Activated T-cell treated with anti-CD3 and anti-CD28 coated beads, Interleukin-2, amount 50 U/mL, for 72 hours (primary cell): ENCODE data around the gene ANKZF1. TPM values are rescaled to one million over a fixed set of nuclear protein-coding genes. Genes with fewer than 3 reads are reported as not detected.

ENCODE experiments used
- ATAC-seq, 2 donors: fragments of 150-1000 bp; cut with Tn5 transposase; replicated peaks in 1 of 2; 2 replicates each; pipeline ENCODE4 v1.10.0; 2021; ENCODE audit warnings: moderate library complexity in 2 of 2, mild to moderate bottlenecking in 1 of 2
- DNase-seq, 2 donors: peaks; one replicate each; pipeline ENCODE4 v3.0.0; 2021 to 2022; ENCODE audit warnings: mixed read lengths in 1 of 2
- H3K27ac Mint-ChIP-seq: one replicate; pipeline ENCODE4 v1.8.0; 2022; ENCODE audit warnings: mild to moderate bottlenecking, moderate library complexity, mixed read lengths
- H3K27me3 Mint-ChIP-seq: one replicate; pipeline ENCODE4 v1.8.0; 2022; ENCODE audit warnings: low read depth, mixed read lengths
- H3K36me3 Mint-ChIP-seq, 2 donors: one replicate each; pipeline ENCODE4 v1.8.0; 2022; ENCODE audit warnings: mixed read lengths in 2 of 2, mild to moderate bottlenecking in 1 of 2; ENCODE audit not compliant: insufficient read depth in 2 of 2
- H3K4me1 Mint-ChIP-seq: one replicate; pipeline ENCODE4 v1.8.0; 2022; ENCODE audit warnings: low read depth, mixed read lengths
- H3K4me3 Mint-ChIP-seq, 2 donors: one replicate each; pipeline ENCODE4 v1.8.0; 2022; ENCODE audit warnings: mild to moderate bottlenecking in 2 of 2, mixed read lengths in 2 of 2, moderate library complexity in 2 of 2
- H3K9me3 Mint-ChIP-seq, 2 donors: one replicate each; pipeline ENCODE4 v1.8.0; 2022; ENCODE audit warnings: mixed read lengths in 2 of 2
- total RNA-seq, 2 donors: library from RNA; stranded (reverse); gene quantifications; one replicate each; pipeline ENCODE4 v1.2.3, GENCODE V29; 2022

Gene ANKZF1
- total RNA-seq, 2 donors from 2014 or later = 101 to 117 TPM

DNA sequence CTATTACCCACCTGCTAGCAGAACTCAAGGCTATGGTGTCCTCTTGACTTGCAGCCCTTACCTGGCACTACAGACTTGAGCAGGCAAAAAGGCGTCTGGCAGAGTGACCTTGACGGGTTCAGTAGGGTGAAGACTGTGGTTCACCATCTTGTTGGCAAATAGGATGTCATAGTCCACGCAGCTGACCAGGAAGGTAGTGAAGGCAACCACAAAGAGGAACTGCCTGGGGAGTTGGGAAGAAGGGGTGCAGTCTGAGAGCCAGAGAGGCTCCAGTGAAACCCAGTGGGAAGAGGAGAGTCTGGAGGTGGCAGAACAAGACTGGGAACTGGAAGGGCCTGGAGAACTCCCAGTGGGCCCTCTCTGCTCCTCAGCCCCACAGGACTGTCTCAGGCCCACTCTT is 4.3 kb upstream of the ANKZF1 start:
- Mint-ChIP-seq H3K4me3 (no peak overlapping the region), H3K27me3 (no peaks in the 10 kb centered on the region), H3K36me3 (peaks cover 13 to 23% of the 10 kb centered on the region in 2 donors), H3K27ac (no peak overlapping the region), H3K9me3 (no peaks in the 10 kb centered on the region), H3K4me1 (peaks cover 23% of the 10 kb centered on the region)
- DNase-seq = no peak
- no peak for ATAC-seq

DNA sequence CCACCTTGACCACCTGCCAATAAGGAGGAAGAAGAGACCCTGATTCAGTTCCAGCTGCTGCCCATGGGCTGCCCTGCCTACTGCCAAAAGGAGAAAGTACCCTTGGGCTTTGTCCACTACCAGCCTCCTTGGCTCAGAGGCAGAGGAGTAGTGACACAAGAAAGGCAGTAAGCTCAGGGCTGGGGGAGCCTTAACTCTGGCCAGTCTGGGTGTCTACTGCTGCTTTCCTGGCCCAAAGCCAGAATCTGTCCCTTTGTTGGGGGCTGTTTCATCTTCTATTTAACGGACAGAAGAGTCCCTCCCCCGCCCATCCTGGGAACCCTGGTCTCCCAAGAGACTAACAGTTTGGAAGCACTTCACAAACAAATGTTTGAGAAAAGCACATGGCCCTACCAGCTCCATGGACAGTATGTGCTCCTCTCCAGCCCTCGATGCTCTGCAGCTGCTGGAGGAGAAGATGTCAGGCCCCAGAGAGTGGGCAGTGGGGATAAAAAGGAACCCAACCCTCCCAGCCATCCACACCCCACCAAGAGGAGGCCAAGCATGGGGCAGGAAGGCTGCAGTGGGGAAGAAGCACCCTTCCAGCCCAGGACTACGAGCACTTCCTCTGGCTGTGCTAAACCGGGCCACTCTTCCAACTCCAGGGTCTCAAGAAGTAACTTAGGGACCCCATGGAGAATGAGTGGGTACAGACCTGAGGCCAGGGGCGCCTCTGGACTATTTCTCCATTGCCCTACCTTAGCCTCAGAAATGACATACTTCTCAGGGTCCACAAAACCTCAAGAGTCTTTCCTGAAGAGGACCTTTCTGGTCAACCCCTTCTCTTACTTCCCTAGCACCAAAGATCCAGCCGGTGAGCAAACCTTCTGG is 1.3 kb upstream of the ANKZF1 start:
- Mint-ChIP-seq H3K36me3 (peaks cover 15 to 27% of the 10 kb centered on the region in 2 donors), H3K27me3 (no peaks in the 10 kb centered on the region), H3K4me1 (peaks cover 47% of the 10 kb centered on the region), H3K27ac (peak overlapping the region; percentile 63), H3K4me3 (peak overlapping the region; percentile 83 to 89), H3K9me3 (no peaks in the 10 kb centered on the region)
- ATAC-seq (no peak), DNase-seq (no peak)

DNA sequence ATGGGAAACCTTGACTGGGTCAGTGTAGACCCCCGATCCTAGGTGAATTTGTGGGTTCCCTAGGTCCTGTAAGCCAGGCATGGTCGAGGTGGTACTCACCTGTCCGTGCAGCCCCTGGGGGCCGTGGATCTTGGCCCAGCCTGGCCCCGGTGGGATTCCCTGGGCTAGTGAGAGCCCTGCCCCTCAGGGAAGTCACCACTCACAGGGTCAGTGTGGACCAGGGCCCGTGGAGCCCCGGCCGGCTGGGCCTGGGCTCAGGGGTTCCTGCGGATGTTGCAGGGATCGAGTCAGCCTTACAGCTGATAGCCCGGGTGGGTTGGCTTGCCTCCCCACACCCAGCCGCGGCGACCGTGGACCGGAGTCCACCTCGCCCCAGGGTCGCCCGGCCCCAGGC is 698 bp upstream of the ANKZF1 start:
- no peaks in the 10 kb centered on the region for H3K9me3 Mint-ChIP-seq
- DNase-seq (no peak), ATAC-seq (peak in 1 of 2 donors; percentile 21)
- no peaks in the 10 kb centered on the region for H3K27me3 Mint-ChIP-seq
- peaks cover 47% of the 10 kb centered on the region for H3K4me1 Mint-ChIP-seq
- peak overlapping the region; percentile 63 for H3K27ac Mint-ChIP-seq
- H3K4me3 Mint-ChIP-seq = peak overlapping the region; percentile 83 to 89
- H3K36me3 Mint-ChIP-seq = peaks cover 11 to 27% of the 10 kb centered on the region in 2 donors

DNA sequence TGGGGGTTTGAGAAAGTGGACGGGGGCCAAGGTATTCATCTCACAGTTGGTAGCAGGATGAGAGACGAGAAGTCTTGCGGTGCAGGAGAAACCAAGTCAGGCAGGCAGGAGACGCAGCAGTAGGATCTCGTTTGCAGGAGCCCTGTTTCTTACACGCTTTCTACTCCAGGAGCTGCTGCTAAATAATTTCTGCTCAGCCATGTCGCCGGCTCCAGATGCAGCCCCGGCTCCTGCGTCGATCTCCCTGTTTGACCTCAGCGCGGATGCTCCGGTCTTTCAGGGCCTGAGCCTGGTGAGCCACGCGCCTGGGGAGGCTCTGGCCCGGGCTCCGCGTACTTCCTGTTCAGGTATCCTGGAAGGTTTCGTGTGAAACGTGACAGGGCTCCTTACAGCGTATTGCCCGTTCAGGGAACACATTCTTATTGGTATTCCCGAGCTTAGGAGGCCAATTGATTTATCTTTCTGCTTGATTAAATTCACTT is 494 bp downstream of the ANKZF1 start:
- Mint-ChIP-seq H3K27me3 (no peaks in the 10 kb centered on the region), H3K27ac (peak overlapping the region; percentile 98), H3K4me1 (peaks cover 47% of the 10 kb centered on the region), H3K9me3 (no peaks in the 10 kb centered on the region), H3K36me3 (peaks cover 16 to 30% of the 10 kb centered on the region in 2 donors), H3K4me3 (peak overlapping the region; percentile 93 to 99)
- DNase-seq (peak; percentile 61 to 68), ATAC-seq (peak; percentile 24 to 42)

GRCh38 chr2:219234331-219234730 is 4.7 kb downstream of the ANKZF1 start:
- Mint-ChIP-seq H3K4me3 (no peak overlapping the region), H3K4me1 (peaks cover 25% of the 10 kb centered on the region), H3K27me3 (no peaks in the 10 kb centered on the region), H3K27ac (no peak overlapping the region), H3K9me3 (no peaks in the 10 kb centered on the region), H3K36me3 (peaks cover 24 to 33% of the 10 kb centered on the region in 2 donors)
- DNase-seq (no peak), ATAC-seq (no peak)

GRCh38 chr2:219243291-219243761 is 13.7 kb downstream of the ANKZF1 start:
- Mint-ChIP-seq H3K36me3 (peaks cover 2 to 3% of the 10 kb centered on the region in 2 donors), H3K9me3 (no peaks in the 10 kb centered on the region), H3K27me3 (no peaks in the 10 kb centered on the region), H3K27ac (no peak overlapping the region), H3K4me1 (peaks cover 37% of the 10 kb centered on the region), H3K4me3 (peak overlapping the region; percentile 47 to 56)
- DNase-seq = no peak
- ATAC-seq = no peak

- Mint-ChIP-seq H3K27me3 (no peaks in the 10 kb centered on the region), H3K36me3 (peaks cover 2 to 8% of the 10 kb centered on the region in 2 donors), H3K9me3 (no peaks in the 10 kb centered on the region), H3K4me3 (peak overlapping the region; percentile 75 to 78), H3K4me1 (peaks cover 52% of the 10 kb centered on the region), H3K27ac (peak overlapping the region; percentile 70)
- DNase-seq (no peak), ATAC-seq (no peak)
Measured at GRCh38 chr2:219244789-219245147, 15.2 kb downstream of the ANKZF1 start.

GRCh38 chr2:219245148-219245898 is 15.7 kb downstream of the ANKZF1 start, which contains the start of the genes GLB1L and STK16:
Gene GLB1L, minus strand, starts transcription at chr2:219245444. Its CDS starts 1,871 bp downstream, at chr2:219243573.
Gene STK16, plus strand, starts transcription at chr2:219245479. Its CDS starts 521 bp downstream, at chr2:219246000.
- H3K36me3 Mint-ChIP-seq = peaks cover 3 to 8% of the 10 kb centered on the region in 2 donors
- H3K4me3 Mint-ChIP-seq = peak within 1 kb of the TSS; percentile 75 to 78
- peaks cover 57% of the 10 kb centered on the region for H3K4me1 Mint-ChIP-seq
- DNase-seq (peak; percentile 91 to 94), ATAC-seq (peak; percentile 80 to 82)
- peak within 1 kb of the TSS; percentile 98 for H3K27ac Mint-ChIP-seq
- no peaks in the 10 kb centered on the region for H3K27me3 Mint-ChIP-seq
- no peaks in the 10 kb centered on the region for H3K9me3 Mint-ChIP-seq

DNA sequence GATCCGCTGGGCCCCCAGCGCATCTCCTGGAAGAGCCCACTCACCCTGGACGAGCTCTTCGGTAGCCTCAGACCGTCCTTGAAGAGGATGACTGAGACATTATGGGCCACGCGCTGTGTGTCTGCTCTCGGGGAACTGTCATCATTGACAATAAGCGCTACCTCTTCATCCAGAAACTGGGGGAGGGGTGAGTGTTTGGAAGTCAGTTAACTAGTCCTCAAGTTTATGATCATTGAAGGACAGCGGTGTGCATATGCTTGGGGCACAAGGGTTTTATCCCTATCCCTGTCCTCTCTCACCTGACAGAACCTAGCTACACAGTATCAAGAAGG is 16.3 kb downstream of the ANKZF1 start:
- peak overlapping the region; percentile 75 to 78 for H3K4me3 Mint-ChIP-seq
- peaks cover 8% of the 10 kb centered on the region in 2 donors for H3K36me3 Mint-ChIP-seq
- no peaks in the 10 kb centered on the region for H3K9me3 Mint-ChIP-seq
- ATAC-seq (no peak), DNase-seq (no peak)
- peaks cover 63% of the 10 kb centered on the region for H3K4me1 Mint-ChIP-seq
- H3K27ac Mint-ChIP-seq = peak overlapping the region; percentile 98
- no peaks in the 10 kb centered on the region for H3K27me3 Mint-ChIP-seq

DNA sequence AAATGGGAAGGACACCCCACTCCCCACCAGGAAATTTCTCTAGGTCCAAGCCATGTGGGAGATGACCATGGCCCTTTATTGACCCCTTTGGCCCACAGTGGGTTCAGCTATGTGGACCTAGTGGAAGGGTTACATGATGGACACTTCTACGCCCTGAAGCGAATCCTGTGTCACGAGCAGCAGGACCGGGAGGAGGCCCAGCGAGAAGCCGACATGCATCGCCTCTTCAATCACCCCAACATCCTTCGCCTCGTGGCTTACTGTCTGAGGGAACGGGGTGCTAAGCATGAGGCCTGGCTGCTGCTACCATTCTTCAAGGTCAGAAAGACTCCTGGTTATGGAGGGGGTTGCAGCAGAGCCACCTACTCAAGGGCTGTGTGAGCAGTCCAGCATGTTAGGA is 17.0 kb downstream of the ANKZF1 start:
- no peak for DNase-seq
- H3K36me3 Mint-ChIP-seq = peaks cover 8 to 11% of the 10 kb centered on the region in 2 donors
- H3K9me3 Mint-ChIP-seq = no peaks in the 10 kb centered on the region
- peak overlapping the region; percentile 75 to 78 for H3K4me3 Mint-ChIP-seq
- H3K4me1 Mint-ChIP-seq = peaks cover 70% of the 10 kb centered on the region
- peak overlapping the region; percentile 98 for H3K27ac Mint-ChIP-seq
- ATAC-seq = no peak
- no peaks in the 10 kb centered on the region for H3K27me3 Mint-ChIP-seq

DNA sequence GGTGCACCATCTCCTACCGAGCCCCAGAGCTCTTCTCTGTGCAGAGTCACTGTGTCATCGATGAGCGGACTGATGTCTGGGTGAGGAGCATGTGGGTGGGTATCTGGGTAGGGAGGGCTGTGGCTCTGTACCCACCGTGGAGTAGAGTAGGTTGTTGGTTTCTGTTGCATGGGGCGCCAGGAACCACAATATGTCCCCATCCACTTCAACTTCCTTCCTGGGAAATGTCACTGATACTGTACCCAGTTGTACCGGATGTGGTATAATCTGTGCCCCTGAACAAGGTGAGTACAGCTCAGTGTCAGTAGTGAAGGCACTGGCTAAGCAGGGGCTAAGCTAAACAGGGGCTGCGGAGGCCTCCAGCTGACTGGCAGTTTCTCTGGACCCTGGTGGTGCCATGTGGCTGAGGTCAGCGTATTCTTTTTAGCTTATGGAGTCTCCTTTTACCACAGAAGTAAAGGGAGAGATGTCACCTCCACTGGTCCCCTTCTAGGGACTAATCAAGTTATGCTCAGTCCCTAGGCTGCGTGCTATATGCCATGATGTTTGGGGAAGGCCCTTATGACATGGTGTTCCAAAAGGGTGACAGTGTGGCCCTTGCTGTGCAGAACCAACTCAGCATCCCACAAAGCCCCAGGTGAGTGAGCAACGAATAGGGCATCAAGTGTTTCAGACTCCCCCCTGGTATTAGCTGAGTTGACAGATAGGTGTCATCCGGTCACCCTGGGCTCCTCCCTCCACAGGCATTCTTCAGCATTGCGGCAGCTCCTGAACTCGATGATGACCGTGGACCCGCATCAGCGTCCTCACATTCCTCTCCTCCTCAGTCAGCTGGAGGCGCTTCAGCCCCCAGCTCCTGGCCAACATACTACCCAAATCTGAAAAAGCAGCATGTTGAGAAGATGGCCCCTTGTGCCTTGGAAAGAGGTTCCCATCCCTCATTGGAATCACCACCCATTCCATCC is 18.4 kb downstream of the ANKZF1 start:
- H3K27ac Mint-ChIP-seq = peak overlapping the region; percentile 72
- H3K36me3 Mint-ChIP-seq = peaks cover 8 to 15% of the 10 kb centered on the region in 2 donors
- ATAC-seq (peak; percentile 66 to 71), DNase-seq (peak; percentile 54 to 71)
- no peaks in the 10 kb centered on the region for H3K9me3 Mint-ChIP-seq
- H3K27me3 Mint-ChIP-seq = no peaks in the 10 kb centered on the region
- H3K4me1 Mint-ChIP-seq = peaks cover 83% of the 10 kb centered on the region
- peak overlapping the region; percentile 75 to 78 for H3K4me3 Mint-ChIP-seq

DNA sequence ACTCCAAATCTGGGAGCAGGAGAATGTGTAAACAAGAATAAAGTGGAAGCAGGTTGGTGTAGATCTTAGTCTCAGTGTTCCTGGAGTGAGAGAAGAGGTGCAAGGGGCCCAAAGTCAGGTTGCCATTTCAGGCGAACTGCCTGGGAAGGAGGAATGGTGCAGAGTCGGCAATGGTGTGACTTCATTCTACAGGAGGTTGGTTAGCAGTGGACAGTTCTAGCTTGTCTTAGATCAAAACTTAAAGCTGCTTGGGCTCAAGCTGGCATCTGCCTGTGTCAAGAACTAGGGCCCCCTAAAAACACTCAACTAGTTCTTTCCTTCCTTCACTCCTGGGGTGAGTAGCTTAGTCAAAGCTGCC is 19.2 kb downstream of the ANKZF1 start:
- ATAC-seq = no peak
- peaks cover 8 to 15% of the 10 kb centered on the region in 2 donors for H3K36me3 Mint-ChIP-seq
- no peaks in the 10 kb centered on the region for H3K27me3 Mint-ChIP-seq
- H3K9me3 Mint-ChIP-seq = no peaks in the 10 kb centered on the region
- H3K4me3 Mint-ChIP-seq = peak overlapping the region; percentile 75 to 78
- no peak for DNase-seq
- H3K4me1 Mint-ChIP-seq = peaks cover 79% of the 10 kb centered on the region
- H3K27ac Mint-ChIP-seq = peak overlapping the region; percentile 53
